GM10248 (cell line): ENCODE results near the gene CAMK1D.
"Not testable (repeated sequence)": the region's sequence is repeated elsewhere in the genome, so short reads cannot be mapped to it uniquely, and the experiment has no call there.

Source experiments
- CTCF ChIA-PET: fragments of 300-600 bp; sonication (Branson Sonifier 250); formaldehyde crosslinking; extraction: SDS; loops from one replicate; lab custom pipeline; 2021; ENCODE audit warnings: antibody characterized with exemption; lab: Yijun Ruan, JAX
- POLR2A ChIA-PET: fragments of 350-650 bp; sonication (Branson Sonifier 250); formaldehyde crosslinking; extraction: SDS; loops from one replicate; lab custom pipeline; 2020; ENCODE audit warnings: antibody characterized with exemption; lab: Yijun Ruan, JAX
- DNase-seq: peaks from one replicate; pipeline ENCODE4 v3.0.0; 2012; ENCODE audit errors: extremely low spot score
- TF ChIP-seq, protein P1 (sequence below): IDR thresholded peaks from 2 replicates; pipeline ENCODE4 v1.5.1; 2012; ENCODE audit warnings: mild to moderate bottlenecking, low read depth; ENCODE audit errors: extremely low read depth, missing control alignments, control extremely low read depth

Gene CAMK1D

DNA sequence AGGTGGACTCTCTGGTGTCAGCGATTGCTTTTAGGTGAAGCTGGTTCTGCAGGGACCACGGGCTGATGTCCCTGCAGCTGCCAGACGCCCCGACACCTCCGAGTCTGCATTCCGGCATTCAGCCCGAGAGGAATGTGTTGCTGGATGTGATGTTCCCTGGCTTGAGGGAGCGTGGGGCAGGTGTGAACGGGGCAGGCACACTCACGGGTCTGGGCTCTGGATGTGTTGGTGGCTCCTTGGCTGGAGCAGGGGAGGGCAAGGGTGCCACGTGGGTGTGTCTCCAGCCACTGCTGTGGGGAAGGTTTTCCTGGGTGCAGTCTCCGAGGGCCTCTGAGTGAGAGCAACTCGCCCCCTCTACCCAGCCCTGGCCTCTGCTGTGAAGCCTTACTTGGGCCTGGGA, 140.5 kb downstream of the CAMK1D start:
- TF ChIP-seq, protein P1, sequence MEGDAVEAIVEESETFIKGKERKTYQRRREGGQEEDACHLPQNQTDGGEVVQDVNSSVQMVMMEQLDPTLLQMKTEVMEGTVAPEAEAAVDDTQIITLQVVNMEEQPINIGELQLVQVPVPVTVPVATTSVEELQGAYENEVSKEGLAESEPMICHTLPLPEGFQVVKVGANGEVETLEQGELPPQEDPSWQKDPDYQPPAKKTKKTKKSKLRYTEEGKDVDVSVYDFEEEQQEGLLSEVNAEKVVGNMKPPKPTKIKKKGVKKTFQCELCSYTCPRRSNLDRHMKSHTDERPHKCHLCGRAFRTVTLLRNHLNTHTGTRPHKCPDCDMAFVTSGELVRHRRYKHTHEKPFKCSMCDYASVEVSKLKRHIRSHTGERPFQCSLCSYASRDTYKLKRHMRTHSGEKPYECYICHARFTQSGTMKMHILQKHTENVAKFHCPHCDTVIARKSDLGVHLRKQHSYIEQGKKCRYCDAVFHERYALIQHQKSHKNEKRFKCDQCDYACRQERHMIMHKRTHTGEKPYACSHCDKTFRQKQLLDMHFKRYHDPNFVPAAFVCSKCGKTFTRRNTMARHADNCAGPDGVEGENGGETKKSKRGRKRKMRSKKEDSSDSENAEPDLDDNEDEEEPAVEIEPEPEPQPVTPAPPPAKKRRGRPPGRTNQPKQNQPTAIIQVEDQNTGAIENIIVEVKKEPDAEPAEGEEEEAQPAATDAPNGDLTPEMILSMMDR, result no peak
- no peak for DNase-seq
- POLR2A ChIA-PET, result no interaction called here
- CTCF ChIA-PET, result interaction anchor here (1.4 kb wide), 1 partner anchor 8 kb away, joined by 5 read pairs; no protein-coding TSS in a partner anchor

DNA sequence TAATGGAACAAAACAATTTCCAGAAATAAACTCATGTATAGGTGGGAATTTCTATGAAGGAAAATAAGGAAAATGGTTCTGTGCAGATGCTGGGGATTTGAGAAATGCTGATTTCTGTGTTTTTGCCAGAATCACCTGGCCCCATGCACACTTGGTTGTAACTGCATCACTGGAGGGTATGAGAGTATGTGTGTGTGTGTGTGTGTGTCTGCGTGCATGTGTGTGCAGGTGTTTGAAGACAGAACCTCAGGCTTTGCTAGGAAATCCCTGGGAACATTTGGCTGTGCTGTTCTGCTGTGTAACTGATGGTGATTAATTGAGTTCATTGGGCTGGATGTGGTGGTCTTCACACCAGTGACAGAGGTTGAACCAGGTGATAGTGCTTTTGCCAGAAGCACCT, 141.6 kb downstream of the CAMK1D start:
- TF ChIP-seq, protein P1, result no peak
- ChIA-PET CTCF (no interaction called here), POLR2A (no interaction called here)
- no peak for DNase-seq

DNA sequence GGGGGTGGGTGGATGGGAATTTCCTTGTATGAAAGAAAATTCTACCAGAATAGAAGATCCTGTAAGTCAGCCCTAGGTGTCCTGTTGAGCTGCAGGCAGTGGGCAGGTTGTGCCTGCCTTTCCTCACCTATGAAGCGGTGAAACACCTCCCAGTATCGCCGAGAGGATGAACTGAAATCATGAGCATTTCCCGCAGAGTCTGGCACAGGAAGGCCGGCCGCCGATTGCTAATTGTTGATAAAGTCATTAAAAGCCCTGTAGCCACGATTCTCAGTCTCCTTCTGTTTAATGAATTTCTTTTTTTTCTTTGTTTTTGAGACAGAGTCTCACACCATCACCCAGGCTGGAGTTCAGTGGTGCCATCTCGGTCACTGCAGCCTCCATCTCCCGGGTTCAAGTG, 142.1 kb downstream of the CAMK1D start:
- POLR2A ChIA-PET, result no interaction called here
- TF ChIP-seq, protein P1, result no peak
- CTCF ChIA-PET, result no interaction called here
- DNase-seq, result no peak

DNA sequence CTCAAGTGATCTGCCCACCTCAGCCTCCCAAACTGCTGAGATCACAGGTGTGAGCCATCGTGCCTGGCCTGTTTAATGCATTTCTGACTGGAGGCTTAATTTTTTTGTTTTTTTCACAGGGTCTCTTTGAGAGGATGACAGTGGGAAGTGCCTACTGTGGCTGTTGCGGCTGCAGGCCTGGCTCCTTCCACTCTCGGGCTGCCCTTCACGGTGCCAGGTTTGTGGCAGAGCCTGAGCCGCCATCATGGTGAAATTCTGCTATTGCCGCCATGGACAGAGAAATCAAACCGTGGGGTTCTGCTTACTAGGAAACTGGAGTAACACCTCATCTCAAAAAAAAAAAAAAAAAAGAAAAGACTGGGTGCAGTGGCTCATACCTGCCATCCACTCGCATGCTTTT, 142.7 kb downstream of the CAMK1D start:
- ChIA-PET POLR2A (interaction anchor here (0.6 kb wide), 1 partner anchor 35 kb away, joined by 3 read pairs; no protein-coding TSS in a partner anchor), CTCF (no interaction called here)
- TF ChIP-seq, protein P1, result no peak
- no peak for DNase-seq

DNA sequence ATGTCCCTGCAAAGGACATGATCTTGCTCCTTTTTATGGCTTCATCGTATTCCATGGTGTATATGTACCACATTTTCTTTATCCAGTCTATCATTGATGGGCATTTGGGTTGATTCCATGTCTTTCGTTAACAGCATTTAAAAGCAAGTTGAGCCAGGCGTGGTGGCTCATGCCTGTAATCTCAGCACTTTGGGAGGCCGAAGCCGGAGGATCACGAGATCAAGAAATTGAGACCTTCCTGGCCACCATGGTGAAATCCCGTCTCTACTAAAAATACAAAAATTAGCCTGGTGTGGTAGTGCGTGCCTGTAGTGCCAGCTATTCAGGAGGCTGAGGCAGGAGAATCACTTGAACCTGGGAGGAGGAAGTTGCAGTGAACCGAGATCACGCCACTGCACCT, 147.7 kb downstream of the CAMK1D start:
- POLR2A ChIA-PET, CTCF ChIA-PET, DNase-seq: not testable (repeated sequence)

DNA sequence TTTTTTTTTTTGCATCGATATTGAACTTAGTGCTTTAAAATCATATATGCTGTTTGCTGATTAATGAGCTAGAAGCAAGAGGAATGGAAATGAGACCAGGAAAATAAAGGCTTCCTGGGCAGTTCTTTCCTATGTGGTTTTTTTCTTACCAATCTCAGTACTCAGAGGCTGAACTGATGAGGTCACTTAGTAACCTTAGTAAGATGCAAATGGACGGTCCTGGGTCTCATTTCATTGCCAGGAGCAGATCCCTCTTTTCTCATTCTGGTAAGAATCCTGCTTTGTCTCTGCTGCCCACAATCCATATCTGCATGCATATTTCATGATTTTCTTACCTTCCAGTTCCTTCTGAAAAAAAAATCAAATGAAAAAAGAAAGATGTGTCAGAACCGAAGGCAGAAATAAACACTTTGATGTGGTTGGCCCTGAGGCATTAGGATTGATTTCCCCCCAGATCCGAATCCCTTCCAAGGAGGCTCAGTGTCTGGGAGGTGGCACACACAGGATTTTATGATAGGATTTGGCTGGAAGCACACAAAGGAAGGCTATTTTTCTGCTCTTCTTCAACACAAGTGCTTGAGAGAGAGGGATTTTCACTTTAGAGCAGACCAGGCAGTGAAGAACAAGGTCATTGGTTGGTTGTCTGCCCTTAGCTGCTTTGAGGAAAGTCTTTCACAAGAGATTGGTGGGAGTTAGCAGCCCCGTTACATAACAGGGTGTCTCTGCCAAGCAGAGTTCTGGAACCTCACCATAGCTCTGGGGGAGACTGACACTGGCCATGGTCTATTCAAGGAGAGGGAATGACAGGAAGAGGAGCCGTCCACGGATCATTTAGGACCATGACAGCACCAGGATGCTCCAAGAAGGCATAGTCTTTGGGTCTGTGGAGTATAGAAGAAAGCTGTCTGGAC, 150.0 kb downstream of the CAMK1D start:
- ChIA-PET CTCF (interaction anchor here (1.2 to 1.6 kb wide), 2 partner anchors 15 to 285 kb away, joined by 3 to 5 read pairs; no protein-coding TSS in a partner anchor), POLR2A (interaction anchor here (0.6 kb wide), 1 partner anchor 46 kb away, joined by 8 read pairs; no protein-coding TSS in a partner anchor)
- DNase-seq, result no peak
- TF ChIP-seq, protein P1, result no peak
